Prostate gland (tissue), 2 donors: ENCODE data around the gene CACNA1H.

Experiments used
- CTCF ChIP-seq, 4 experiments: fragments of 200-600 bp in 2 of 4; fragments of 450-650 bp in 2 of 4; sonication (generic) in 2 of 4; IDR thresholded peaks; 1 replicate in 3 of 4; 2 replicates in 1 of 4; pipeline ENCODE4 v1.5.1; 2016 to 2019; ENCODE audit warnings: antibody characterized with exemption in 4 of 4, mild to moderate bottlenecking in 2 of 4, moderate library complexity in 2 of 4
- POLR2A ChIP-seq: fragments of 450-650 bp; IDR thresholded peaks from one replicate; pipeline ENCODE4 v1.6.1; 2016; ENCODE audit warnings: antibody characterized with exemption, mild to moderate bottlenecking
- POLR2AphosphoS5 ChIP-seq: sonication (generic); formaldehyde crosslinking; IDR thresholded peaks from one replicate; pipeline ENCODE4 v1.6.1; 2017; ENCODE audit warnings: antibody characterized with exemption

GRCh38 chr16:1113889-1114526 is 38.9 kb upstream of the CACNA1H start:
- TF ChIP-seq CTCF (IDR thresholded peaks at IDR 0.05) (no peak), POLR2A (no peak), POLR2AphosphoS5 (no peak)
